Right cardiac atrium (tissue), 5 donors: ENCODE measurements around the gene SEMA4D. TPM values are rescaled to one million over a fixed set of nuclear protein-coding genes. Genes with fewer than 3 reads are reported as not detected.

Experiments
- ATAC-seq, 2 donors: fragments of 200-7000 bp; cut with Tn5 transposase; one replicate each; pipeline versions ENCODE4 v1.8.0 to v1.9.1; 2020; ENCODE audit warnings: moderate library complexity in 2 of 2, mild to moderate bottlenecking in 1 of 2
- DNase-seq, 3 donors: peaks; one replicate each; pipeline ENCODE4 v3.0.0-alpha.2; 2020
- H3K27ac ChIP-seq: one replicate; pipeline ENCODE4 v1.5.1; 2013; ENCODE audit warnings: mild to moderate bottlenecking, low read length, control low read depth, moderate library complexity
- H3K27me3 ChIP-seq: one replicate; pipeline ENCODE4 v1.6.1; 2013; ENCODE audit not compliant: control insufficient read depth, insufficient read depth
- H3K4me1 ChIP-seq: one replicate; pipeline ENCODE4 v1.6.1; 2013; ENCODE audit warnings: low read length; ENCODE audit not compliant: control insufficient read depth, insufficient read depth
- H3K4me3 ChIP-seq: one replicate; pipeline ENCODE4 v1.5.1; 2013; ENCODE audit warnings: low read length, control low read depth
- H3K9me3 ChIP-seq: one replicate; pipeline ENCODE4 v1.6.1; 2013; ENCODE audit warnings: low read length; ENCODE audit not compliant: control insufficient read depth
- WGBS: extraction: QIAGEN DNeasy Blood & Tissue Kit; methylation state at CpG from one replicate; pipeline ENCODE4 v1.1.7; 2013; 5-methylcytosine and 5-hydroxymethylcytosine counted together
- intact Hi-C, 4 donors: fragments of 100-400 bp; cut with DNase I; formaldehyde crosslinking; loops; one replicate each; pipeline versions ENCODE4 v1.11.0 to v1.14.0; 2022 to 2023
- polyA plus RNA-seq: library from polyadenylated mRNA; stranded (reverse); fragments of 200-250 nt; gene quantifications from one replicate; pipeline ENCODE4 v1.2.3, GENCODE V29; 2013
- total RNA-seq, 4 donors: library from RNA; stranded (reverse); fragmentation: NEBNext Ultra II Directional; extraction: Animal tissue kit (Norgen Biotek cat#: 25700); gene quantifications; one replicate each; pipeline ENCODE4 v1.2.1, GENCODE V29; 2021
- donor health status: healthy with polysubstance abuse.
- donor health status: DM: no; HTN: yes; CAD: no.
- donor health status: DM: no; HTN: no; CAD: no.
- donor health status: DM: no; HTN: yes; CAD: no; lungs with severe emphysema.
- donor health status: DM: yes; HTN: yes; CAD: no.

The SEMA4D gene
- total and polyA plus RNA-seq, 5 donors, result 13.0 to 28.3 (median 26.1) TPM

GRCh38 chr9:89536600-89536999 lies 38.7 kb upstream of the SEMA4D start:
- Histone ChIP-seq H3K4me1 (no peaks in the 10 kb centered on the region), H3K4me3 (no peak overlapping the region), H3K27me3 (no peaks in the 10 kb centered on the region), H3K27ac (no peak overlapping the region), H3K9me3 (no peaks in the 10 kb centered on the region)
- ATAC-seq (no peak), DNase-seq (no peak)
- WGBS, result 78% methylated on average over 5 of the region's 5 CpGs
- intact Hi-C loops, result no loop called here

GRCh38 chr9:89536145-89536574 lies 38.2 kb upstream of the SEMA4D start:
- ATAC-seq, result no peak

GRCh38 chr9:89535461-89535860 lies 37.5 kb upstream of the SEMA4D start:
- no peak overlapping the region for H3K27ac ChIP-seq
- no peak for DNase-seq
- ATAC-seq, result no peak
- no peaks in the 10 kb centered on the region for H3K9me3 ChIP-seq
- 93% methylated on average over 3 of the region's 3 CpGs for WGBS
- intact Hi-C loops, result no loop called here
- H3K4me3 ChIP-seq, result no peak overlapping the region
- H3K27me3 ChIP-seq, result no peaks in the 10 kb centered on the region
- no peaks in the 10 kb centered on the region for H3K4me1 ChIP-seq

More at GRCh38 chr9:89536145-89536574, 38.2 kb upstream of the SEMA4D start:
- intact Hi-C loops, result no loop called here
- no peak overlapping the region for H3K27ac ChIP-seq
- H3K9me3 ChIP-seq, result no peaks in the 10 kb centered on the region
- DNase-seq, result no peak
- no peaks in the 10 kb centered on the region for H3K27me3 ChIP-seq
- no peaks in the 10 kb centered on the region for H3K4me1 ChIP-seq
- H3K4me3 ChIP-seq, result no peak overlapping the region
- 72% methylated on average over 5 of the region's 5 CpGs for WGBS

GRCh38 chr9:89534515-89535287 lies 36.8 kb upstream of the SEMA4D start:
- intact Hi-C loops, result no loop called here
- no peaks in the 10 kb centered on the region for H3K4me1 ChIP-seq
- no peaks in the 10 kb centered on the region for H3K9me3 ChIP-seq
- no peak for DNase-seq
- no peak for ATAC-seq
- H3K4me3 ChIP-seq, result no peak overlapping the region
- H3K27me3 ChIP-seq, result no peaks in the 10 kb centered on the region
- 84% methylated on average over 13 of the region's 13 CpGs for WGBS
- H3K27ac ChIP-seq, result no peak overlapping the region

GRCh38 chr9:89533411-89534095 lies 35.6 kb upstream of the SEMA4D start:
- H3K4me1 ChIP-seq, result no peaks in the 10 kb centered on the region
- WGBS, result 58% methylated on average over 10 of the region's 10 CpGs
- peak in 1 of 2 donors; percentile 8 for ATAC-seq

GRCh38 chr9:89532944-89533343 lies 35.0 kb upstream of the SEMA4D start:
- 81% methylated on average over 1 of the region's 1 CpG for WGBS
- Histone ChIP-seq H3K4me3 (no peak overlapping the region), H3K27me3 (no peaks in the 10 kb centered on the region), H3K9me3 (no peaks in the 10 kb centered on the region), H3K4me1 (no peaks in the 10 kb centered on the region), H3K27ac (no peak overlapping the region)
- DNase-seq, result no peak
- intact Hi-C loops, result no loop called here
- no peak for ATAC-seq

More at GRCh38 chr9:89533411-89534095, 35.6 kb upstream of the SEMA4D start:
- H3K4me3 ChIP-seq, result no peak overlapping the region
- H3K27me3 ChIP-seq, result no peaks in the 10 kb centered on the region
- DNase-seq, result no peak
- no peak overlapping the region for H3K27ac ChIP-seq
- intact Hi-C loops, result no loop called here
- H3K9me3 ChIP-seq, result no peaks in the 10 kb centered on the region

GRCh38 chr9:89532478-89532877 lies 34.6 kb upstream of the SEMA4D start:
- 76% methylated on average over 4 of the region's 4 CpGs for WGBS
- no peak for ATAC-seq
- intact Hi-C loops, result no loop called here

GRCh38 chr9:89531766-89532165 lies 33.9 kb upstream of the SEMA4D start:
- WGBS, result 94% methylated on average over 4 of the region's 4 CpGs
- H3K9me3 ChIP-seq, result no peaks in the 10 kb centered on the region
- intact Hi-C loops, result no loop called here
- H3K27ac ChIP-seq, result no peak overlapping the region
- DNase-seq, result no peak
- no peak for ATAC-seq
- no peaks in the 10 kb centered on the region for H3K4me1 ChIP-seq
- H3K27me3 ChIP-seq, result no peaks in the 10 kb centered on the region
- no peak overlapping the region for H3K4me3 ChIP-seq

More at GRCh38 chr9:89532478-89532877, 34.6 kb upstream of the SEMA4D start:
- no peak overlapping the region for H3K27ac ChIP-seq
- H3K9me3 ChIP-seq, result no peaks in the 10 kb centered on the region
- no peak for DNase-seq
- H3K4me3 ChIP-seq, result no peak overlapping the region
- no peaks in the 10 kb centered on the region for H3K27me3 ChIP-seq
- H3K4me1 ChIP-seq, result no peaks in the 10 kb centered on the region

GRCh38 chr9:89530726-89531125 lies 32.8 kb upstream of the SEMA4D start:
- intact Hi-C loops, result no loop called here
- H3K4me1 ChIP-seq, result no peaks in the 10 kb centered on the region
- no peak for ATAC-seq

GRCh38 chr9:89529243-89530035 lies 31.5 kb upstream of the SEMA4D start:
- Histone ChIP-seq H3K9me3 (no peaks in the 10 kb centered on the region), H3K27ac (no peak overlapping the region), H3K4me3 (no peak overlapping the region), H3K4me1 (no peaks in the 10 kb centered on the region), H3K27me3 (no peaks in the 10 kb centered on the region)
- ATAC-seq (no peak), DNase-seq (no peak)
- WGBS, result 58% methylated on average over 5 of the region's 5 CpGs
- intact Hi-C loops, result no loop called here

More at GRCh38 chr9:89530726-89531125, 32.8 kb upstream of the SEMA4D start:
- Histone ChIP-seq H3K27me3 (no peaks in the 10 kb centered on the region), H3K27ac (no peak overlapping the region), H3K9me3 (no peaks in the 10 kb centered on the region), H3K4me3 (no peak overlapping the region)
- 92% methylated on average over 6 of the region's 6 CpGs for WGBS
- no peak for DNase-seq

- DNase-seq (no peak), ATAC-seq (no peak)
- intact Hi-C loops, result no loop called here
- no peak overlapping the region for H3K4me3 ChIP-seq
- H3K27ac ChIP-seq, result no peak overlapping the region
- no peaks in the 10 kb centered on the region for H3K4me1 ChIP-seq
- no peaks in the 10 kb centered on the region for H3K27me3 ChIP-seq
- WGBS, result 77% methylated on average over 6 of the region's 6 CpGs
- no peaks in the 10 kb centered on the region for H3K9me3 ChIP-seq
These were observed 30.6 kb upstream of the SEMA4D start for GRCh38 chr9:89528540-89528939.
